Fibroblast of pulmonary artery (primary cell): ENCODE data around the gene AAMDC.
A peak's percentile ranks its signal among the peaks of the same experiment; 100 is the strongest.
"Not testable (repeated sequence)": the region's sequence is repeated elsewhere in the genome, so short reads cannot be mapped to it uniquely, and the experiment has no call there.

Experiments
- DNase-seq: peaks from one replicate; pipeline ENCODE4 v3.0.0-alpha.2; 2010; ENCODE audit warnings: low read depth
- H3K4me3 ChIP-seq: replicated peaks from 2 replicates; pipeline ENCODE4 v1.5.1; 2011; ENCODE audit warnings: low read depth, mild to moderate bottlenecking, control low read depth, low read length, moderate library complexity
- CTCF ChIP-seq: IDR thresholded peaks from 2 replicates; pipeline ENCODE4 v1.5.1; 2011; ENCODE audit warnings: mild to moderate bottlenecking, control low read depth, low read length, inconsistent platforms; ENCODE audit errors: missing control alignments

The AAMDC gene

DNA sequence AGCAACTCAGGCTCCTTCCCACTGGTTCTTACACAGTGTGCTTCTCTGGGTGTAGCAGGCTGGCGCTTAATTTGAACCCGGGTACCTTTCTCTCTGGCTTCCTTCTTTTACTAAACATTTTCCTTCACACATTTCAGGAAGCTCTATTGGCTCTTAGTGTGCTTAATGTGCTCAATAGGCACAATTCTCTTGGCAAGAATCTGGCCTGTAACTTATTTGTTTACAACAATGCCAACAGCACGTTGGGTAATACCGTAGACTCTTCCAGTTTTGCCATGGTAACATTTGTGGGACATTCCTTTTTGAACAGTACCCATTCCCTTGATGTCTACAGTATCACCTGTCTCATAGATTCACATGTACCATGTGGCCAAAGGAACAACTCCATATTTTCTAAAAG, 47.8 kb downstream of the AAMDC start:
- DNase-seq: no peak
- TF ChIP-seq CTCF: no peak
- no peak overlapping the region for H3K4me3 ChIP-seq

DNA sequence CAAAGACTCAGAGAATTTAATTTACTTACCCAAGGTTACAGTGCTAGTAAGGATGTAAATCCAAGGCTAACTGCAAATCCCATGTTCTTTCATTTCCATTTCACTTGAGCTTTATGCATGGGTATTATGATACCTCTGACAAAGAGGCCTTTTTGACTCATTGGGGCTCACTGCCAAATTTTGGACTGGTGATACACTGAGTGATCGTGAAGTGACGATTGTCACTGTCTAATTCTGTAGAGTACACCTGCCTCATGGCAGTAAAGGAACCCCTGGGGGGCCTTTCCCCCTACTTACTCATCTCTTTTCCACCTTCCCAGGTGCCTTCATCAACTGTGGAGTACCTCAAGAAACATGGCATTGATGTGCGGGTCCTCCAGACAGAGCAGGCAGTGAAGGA, 50.9 kb downstream of the AAMDC start:
- DNase-seq: no peak
- no peak overlapping the region for H3K4me3 ChIP-seq
- no peak for TF ChIP-seq CTCF

DNA sequence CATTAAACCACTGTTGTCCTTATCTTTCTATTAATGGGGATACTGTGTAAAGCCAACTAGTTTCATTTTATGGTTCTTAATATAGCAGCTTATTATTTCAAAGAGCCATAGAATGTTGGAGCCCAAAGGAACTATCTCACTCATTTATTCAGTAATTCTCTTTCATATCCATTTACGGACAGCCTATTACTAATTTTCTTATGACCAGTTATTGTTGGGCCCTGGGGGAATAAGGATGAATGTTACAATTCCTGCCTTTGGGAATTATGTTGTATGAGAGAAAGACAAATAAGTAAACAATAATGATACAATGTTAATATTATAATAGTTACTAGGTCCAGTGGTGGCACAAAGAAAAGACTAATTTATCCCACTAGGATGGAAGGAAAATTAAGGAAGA, 52.4 kb downstream of the AAMDC start:
- DNase-seq: no peak
- H3K4me3 ChIP-seq: no peak overlapping the region
- TF ChIP-seq CTCF: no peak

DNA sequence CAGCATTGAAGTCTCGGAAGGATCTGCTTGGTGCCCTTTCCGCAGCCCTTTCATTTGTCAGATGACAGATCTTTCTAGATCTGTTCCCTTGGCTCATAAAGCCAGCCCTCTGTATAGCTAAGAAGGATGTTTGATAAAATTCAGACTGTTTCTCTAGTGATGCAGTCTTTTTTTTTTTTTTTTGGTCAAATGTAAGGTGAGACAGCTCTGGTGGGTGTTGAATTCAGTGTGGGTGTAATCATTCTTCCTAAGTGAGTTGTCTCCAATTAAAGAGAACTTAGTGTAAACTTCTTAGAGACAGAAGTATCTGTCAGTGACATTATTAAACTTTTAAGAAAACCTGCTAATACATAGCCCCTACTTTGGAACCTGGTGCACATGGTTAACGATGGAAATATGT, 53.3 kb downstream of the AAMDC start:
- no peak for TF ChIP-seq CTCF
- no peak overlapping the region for H3K4me3 ChIP-seq
- DNase-seq: no peak

GRCh38 chr11:77876045-77876444, 55.1 kb downstream of the AAMDC start:
- H3K4me3 ChIP-seq: no peak overlapping the region
- DNase-seq: no peak
- no peak for TF ChIP-seq CTCF

DNA sequence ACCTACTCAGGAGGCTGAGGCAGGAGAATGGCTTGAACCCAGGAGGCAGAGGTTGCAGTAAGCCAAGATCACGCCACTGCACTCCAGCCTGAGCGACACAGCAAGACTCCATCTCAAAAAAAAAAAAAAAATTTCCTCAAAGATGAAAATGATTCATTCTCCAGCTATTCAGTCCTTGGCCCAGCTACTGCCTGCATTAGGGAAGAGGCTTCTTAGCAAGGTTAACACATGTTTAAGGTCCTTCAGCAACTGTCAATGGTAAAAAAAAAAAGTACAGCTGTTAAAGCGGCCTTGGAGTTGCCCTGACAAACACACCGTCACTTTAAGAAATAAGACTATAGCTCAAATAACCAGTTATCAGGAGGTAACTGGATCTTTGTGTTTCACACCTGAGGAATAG, 57.3 kb downstream of the AAMDC start:
- peak; percentile 87 for DNase-seq
- H3K4me3 ChIP-seq: not testable (repeated sequence)

DNA sequence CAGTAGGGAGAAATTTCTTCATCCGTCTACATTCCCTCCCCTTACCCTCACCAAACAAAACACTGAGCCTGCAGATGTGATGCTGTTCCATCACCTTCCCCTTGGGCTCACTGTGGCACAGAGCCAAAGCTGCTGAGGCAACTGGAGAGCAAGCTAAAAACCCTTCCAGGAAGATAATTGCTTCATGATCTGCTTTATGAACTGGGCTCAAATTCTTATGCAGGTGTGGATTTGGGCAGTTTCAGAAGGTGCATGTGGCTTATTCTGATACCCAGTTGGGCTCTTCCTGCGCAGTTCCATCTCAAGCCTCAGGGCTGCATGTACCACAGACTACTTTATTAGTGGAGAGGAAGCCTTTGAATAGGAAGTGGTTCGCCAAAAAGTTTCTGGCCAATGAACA, 58.3 kb downstream of the AAMDC start:
- DNase-seq: peak; percentile 52
- H3K4me3 ChIP-seq: no peak overlapping the region
- no peak for TF ChIP-seq CTCF

DNA sequence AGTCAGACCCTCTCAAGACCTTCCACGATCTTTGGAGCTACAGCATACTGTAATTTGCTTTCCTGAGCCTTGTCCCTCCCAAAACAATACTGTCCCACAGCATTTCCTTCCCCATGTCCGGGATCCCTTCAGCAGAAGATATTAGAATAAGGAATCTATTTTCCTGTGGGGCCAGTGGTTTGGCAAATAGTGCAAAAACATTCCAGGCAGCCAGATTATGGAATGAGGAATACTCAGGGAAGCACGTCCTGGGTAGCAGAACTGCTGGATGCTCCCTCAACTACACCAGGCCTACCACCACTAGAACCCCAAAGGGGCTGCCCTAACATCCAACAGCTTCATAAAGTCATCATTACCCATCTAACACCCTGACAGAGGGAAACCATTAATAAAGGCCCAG, 61.5 kb downstream of the AAMDC start:
- no peak for DNase-seq
- H3K4me3 ChIP-seq: no peak overlapping the region
- no peak for TF ChIP-seq CTCF
